ENCODE data around the gene TMEM97. TPM values are rescaled to one million over a fixed set of nuclear protein-coding genes. Genes with fewer than 3 reads are reported as not detected.

Gene TMEM97
- total and polyA plus RNA-seq, 9 of the 15 experiments (the other 6 are each of a cell fraction or from before 2014, with no cell fraction given): 34.6 to 121 (median 76.0) TPM

- TF ChIP-seq POLR2G (IDR thresholded peaks at IDR 0.05; ENCODE audit: low read depth, low read length): peak; percentile 94
- no peak for TF ChIP-seq RAD21 (CRISPR knock-in tag; conservative IDR thresholded peaks at IDR 0.05 in 1 of 2, IDR thresholded peaks at IDR 0.05 in 1 of 2)
- no peak for TF ChIP-seq GTF2E2 (tag; IDR thresholded peaks at IDR 0.05)
- TF ChIP-seq SMAD4 (CRISPR knock-in tag; conservative IDR thresholded peaks at IDR 0.05): peak; percentile 37
- TF ChIP-seq HNRNPUL1 (IDR thresholded peaks at IDR 0.05; ENCODE audit: low read length): no peak
- TF ChIP-seq RBM14 (IDR thresholded peaks at IDR 0.05; ENCODE audit: borderline replicate concordance, insufficient read depth, low read depth, low read length): no peak
- TF ChIP-seq NR2C2 (CRISPR knock-in tag; IDR thresholded peaks at IDR 0.05): no peak
- TF ChIP-seq NR2C2 (tag; IDR thresholded peaks at IDR 0.05): 0 out of 2 replicates have a peak, but pooled peaks have one; percentile 39
- TF ChIP-seq ZNF407 (IDR thresholded peaks at IDR 0.05; ENCODE audit: low read depth): no peak
- peak; percentile 67 for TF ChIP-seq ZBTB12 (CRISPR knock-in tag; IDR thresholded peaks at IDR 0.05)
These were observed at the start of gene TMEM97 (continued) for GRCh38 chr17:28318759-28319597.

All from K562 (cell line).